ENCODE measurements around the gene TAF7. TPM values are rescaled to one million over a fixed set of nuclear protein-coding genes. Genes with fewer than 3 reads are reported as not detected.

TAF7 gene
- 90.2 and 102 TPM in 2 replicates for total RNA-seq

GRCh38 chr5:141320225-141321169, at the start of gene TAF7:
TAF7 (minus strand) TSS chr5:141320784; CDS start chr5:141320044, 740 bp downstream.

GRCh38 chr5:141363952-141364660, 43.5 kb upstream of the TAF7 start, which contains the start of gene PCDHGA5:
PCDHGA5 (plus strand) TSS chr5:141364162; CDS start chr5:141364331, 169 bp downstream.

GRCh38 chr5:141359790-141360426, 39.3 kb upstream of the TAF7 start, which contains the start of gene PCDHGB2:
PCDHGB2 (plus strand) TSS chr5:141359994; CDS start chr5:141360136, 142 bp downstream.

GRCh38 chr5:141354900-141355469, 34.4 kb upstream of the TAF7 start, which contains the start of gene PCDHGA4:
PCDHGA4 (plus strand) TSS chr5:141355021; CDS start chr5:141355108, 87 bp downstream.

GRCh38 chr5:141349917-141350619, 29.5 kb upstream of the TAF7 start, which contains the start of gene PCDHGB1:
PCDHGB1 (plus strand) TSS chr5:141350099; CDS start chr5:141350261, 162 bp downstream.

GRCh38 chr5:141343242-141343952, 22.8 kb upstream of the TAF7 start, which contains the start of gene PCDHGA3:
PCDHGA3 (plus strand) TSS chr5:141343829; CDS start chr5:141344034, 205 bp downstream.

GRCh38 chr5:141338538-141339306, 18.1 kb upstream of the TAF7 start, which contains the start of gene PCDHGA2:
PCDHGA2 (plus strand) TSS chr5:141338760.

GRCh38 chr5:141330299-141331080, 9.9 kb upstream of the TAF7 start, which contains the start of gene PCDHGA1:
PCDHGA1 (plus strand) TSS chr5:141330514.

GRCh38 chr5:141303756-141304155, 16.8 kb downstream of the TAF7 start, which contains the start of gene SLC25A2:
SLC25A2 (minus strand) TSS chr5:141304049; CDS start chr5:141303865, 184 bp downstream.

Other genes with a start within 250 kb of the TAF7 start
- 0.77 and 6.5 TPM in 2 replicates for gene PCDHB2, start 226.2 kb downstream of the TAF7 start, total RNA-seq
- gene PCDHB3, start 220.3 kb downstream of the TAF7 start, total RNA-seq: 0.19 and 3.9 TPM in 2 replicates
- gene PCDHB4, start 199.0 kb downstream of the TAF7 start, total RNA-seq: under 0.01 and 0.85 TPM in 2 replicates
- 0.58 and 3.1 TPM in 2 replicates for gene PCDHB5, start 185.6 kb downstream of the TAF7 start, total RNA-seq
- gene PCDHB6, start 170.7 kb downstream of the TAF7 start, total RNA-seq: under 0.01 and 0.28 TPM in 2 replicates
- 0.19 and 1.1 TPM in 2 replicates for gene PCDHB7, start 148.1 kb downstream of the TAF7 start, total RNA-seq
- under 0.01 and 1.4 TPM in 2 replicates for gene PCDHB8, start 143.0 kb downstream of the TAF7 start, total RNA-seq
- 0.19 and 1.7 TPM in 2 replicates for gene PCDHB16, start 138.4 kb downstream of the TAF7 start, total RNA-seq
- under 0.01 and 0.56 TPM in 2 replicates for gene PCDHB9, start 133.6 kb downstream of the TAF7 start, total RNA-seq
- gene PCDHB10, start 128.4 kb downstream of the TAF7 start, total RNA-seq: 0.19 and 1.7 TPM in 2 replicates
- 0.19 and 0.85 TPM in 2 replicates for gene PCDHB11, start 121.2 kb downstream of the TAF7 start, total RNA-seq
- under 0.01 and 0.28 TPM in 2 replicates for gene PCDHB12, start 112.1 kb downstream of the TAF7 start, total RNA-seq
- gene PCDHB13, start 106.9 kb downstream of the TAF7 start, total RNA-seq: 0.19 and 1.1 TPM in 2 replicates
- gene PCDHB14, start 97.4 kb downstream of the TAF7 start, total RNA-seq: 0.58 and 2.5 TPM in 2 replicates
- gene PCDHB15, start 75.4 kb downstream of the TAF7 start, total RNA-seq: 0.38 and 1.4 TPM in 2 replicates
- under 0.01 and 0.19 TPM in 2 replicates for gene SLC25A2, start 16.7 kb downstream of the TAF7 start, total RNA-seq
- gene PCDHGA1, start 9.7 kb upstream of the TAF7 start, total RNA-seq: 0.38 and 1.4 TPM in 2 replicates
- gene PCDHGA2, start 18.0 kb upstream of the TAF7 start, total RNA-seq: 1.5 and 3.1 TPM in 2 replicates
- 0.38 and 1.7 TPM in 2 replicates for gene PCDHGA3, start 23.0 kb upstream of the TAF7 start, total RNA-seq
- gene PCDHGB1, start 29.3 kb upstream of the TAF7 start, total RNA-seq: 0.38 and 3.1 TPM in 2 replicates
- 2.9 and 8.2 TPM in 2 replicates for gene PCDHGA4, start 34.2 kb upstream of the TAF7 start, total RNA-seq
- gene PCDHGB2, start 39.2 kb upstream of the TAF7 start, total RNA-seq: 1.2 and 2.5 TPM in 2 replicates
- gene PCDHGA5, start 43.4 kb upstream of the TAF7 start, total RNA-seq: 0.58 and 1.1 TPM in 2 replicates
- 1.9 and 4.5 TPM in 2 replicates for gene PCDHGB3, start 49.5 kb upstream of the TAF7 start, total RNA-seq
- 1.5 and 3.1 TPM in 2 replicates for gene PCDHGA6, start 53.1 kb upstream of the TAF7 start, total RNA-seq
- 1.5 and 3.7 TPM in 2 replicates for gene PCDHGA7, start 62.0 kb upstream of the TAF7 start, total RNA-seq
- 9.6 and 22.0 TPM in 2 replicates for gene PCDHGB4, start 66.9 kb upstream of the TAF7 start, total RNA-seq
- gene PCDHGA8, start 71.8 kb upstream of the TAF7 start, total RNA-seq: 1.3 and 2.8 TPM in 2 replicates
- 17.8 and 21.4 TPM in 2 replicates for gene PCDHGB5, start 77.2 kb upstream of the TAF7 start, total RNA-seq
- gene PCDHGA9, start 82.0 kb upstream of the TAF7 start, total RNA-seq: 2.1 and 3.1 TPM in 2 replicates
- gene PCDHGB6, start 87.2 kb upstream of the TAF7 start, total RNA-seq: 0.96 and 2.5 TPM in 2 replicates
- 1.2 and 3.4 TPM in 2 replicates for gene PCDHGA10, start 92.2 kb upstream of the TAF7 start, total RNA-seq
- 1.9 and 4.5 TPM in 2 replicates for gene PCDHGB7, start 96.9 kb upstream of the TAF7 start, total RNA-seq
- gene PCDHGA11, start 100.3 kb upstream of the TAF7 start, total RNA-seq: 3.1 and 4.5 TPM in 2 replicates
- gene PCDHGA12, start 109.7 kb upstream of the TAF7 start, total RNA-seq: 6.7 and 14.7 TPM in 2 replicates
- gene PCDHGC3, start 155.2 kb upstream of the TAF7 start, total RNA-seq: 24.7 and 31.0 TPM in 2 replicates
- 0.77 and 1.1 TPM in 2 replicates for gene PCDHGC4, start 164.2 kb upstream of the TAF7 start, total RNA-seq
- 1.7 and 2.0 TPM in 2 replicates for gene PCDHGC5, start 168.3 kb upstream of the TAF7 start, total RNA-seq